K562 (cell line): ENCODE measurements around the gene WWOX. TPM values are rescaled to one million over a fixed set of nuclear protein-coding genes. Genes with fewer than 3 reads are reported as not detected.

ENCODE experiments used
- ATAC-seq: fragments of 200-7000 bp; cut with Tn5 transposase; 3 replicates; pipeline ENCODE4 v1.9.1; 2020; ENCODE audit warnings: moderate library complexity
- BruUV-seq: library from RNA; stranded (reverse); fragments of 400-500 nt; replicated peaks from 2 replicates; lab custom pipeline; 2021; lab: Mats Ljungman, UMichigan
- CTCF ChIA-PET: fragments of 300-600 bp; formaldehyde crosslinking; extraction: SDS; loops from one replicate; lab custom pipeline; 2021; ENCODE audit warnings: low intra/inter-chr PET ratio; lab: Yijun Ruan, JAX
- POLR2A ChIA-PET: fragments of 300-600, 350-650 bp; sonication (Branson Sonifier 250); formaldehyde crosslinking; extraction: SDS; loops from one replicate; lab custom pipeline; 2021; ENCODE audit warnings: antibody characterized with exemption, inconsistent platforms; lab: Yijun Ruan, JAX
- DNase-seq, 4 experiments: peaks; one replicate each; pipeline versions ENCODE4 v3.0.0 to v3.0.0-alpha.2; 2011 to 2018; ENCODE audit warnings: low spot score in 3 of 4, mixed read lengths in 3 of 4; ENCODE audit errors: extremely low read depth in 1 of 4
- FAIRE-seq: peaks from 2 replicates; lab custom pipeline; 2011; peaks lifted over from hg19 to GRCh38; lab: Jason Lieb, UNC
- H2AFZ ChIP-seq: 2 replicates; pipeline ENCODE4 v1.6.0; 2011; ENCODE audit warnings: low read depth, low read length, control low read depth, inconsistent platforms
- H3K27ac ChIP-seq: fragments of 200-600 bp; 3 replicates; pipeline ENCODE4 v1.8.0; 2011; ENCODE audit warnings: low read depth, mild to moderate bottlenecking, control low read depth, inconsistent platforms, low read length, moderate library complexity, mixed read lengths; ENCODE audit errors: extremely low read depth
- H3K27me3 ChIP-seq, 2 experiments: fragments of 300-600 bp in 1 of 2; 2 replicates in 1 of 2; 3 replicates in 1 of 2; pipeline versions ENCODE4 v1.6.0 to v1.8.0; 2011; ENCODE audit warnings: inconsistent platforms in 2 of 2, low read length in 2 of 2, mild to moderate bottlenecking in 1 of 2, mixed read lengths in 1 of 2, moderate library complexity in 1 of 2; ENCODE audit not compliant: control insufficient read depth in 2 of 2, insufficient read depth in 2 of 2
- H3K36me3 ChIP-seq: fragments of 300-600 bp; 3 replicates; pipeline ENCODE4 v1.8.0; 2011; ENCODE audit warnings: mild to moderate bottlenecking, low read length, inconsistent platforms; ENCODE audit not compliant: control insufficient read depth, insufficient read depth
- H3K4me1 ChIP-seq, 2 experiments: fragments of 200-600 bp in 1 of 2; replicated peaks in 1 of 2; 2 replicates in 1 of 2; 3 replicates in 1 of 2; pipeline versions ENCODE4 v1.5.1 to v1.8.0; 2011; ENCODE audit warnings: inconsistent platforms in 2 of 2, low read length in 2 of 2, mild to moderate bottlenecking in 1 of 2, mixed read lengths in 1 of 2, moderate library complexity in 1 of 2; ENCODE audit not compliant: control insufficient read depth in 2 of 2, insufficient read depth in 2 of 2
- H3K4me2 ChIP-seq: 2 replicates; pipeline ENCODE4 v1.6.1; 2011; ENCODE audit warnings: low read length, control low read depth, inconsistent platforms, mixed read lengths; ENCODE audit not compliant: insufficient read depth
- H3K4me3 ChIP-seq: fragments of 200-600 bp; sonication (generic), shearing (Covaris generic); 2 replicates; pipeline ENCODE4 v1.5.1; 2016; ENCODE audit warnings: control low read depth, inconsistent platforms
- H3K79me2 ChIP-seq: fragments of 200-600 bp; 3 replicates; pipeline ENCODE4 v1.8.0; 2011; ENCODE audit warnings: low read length, inconsistent platforms; ENCODE audit not compliant: control insufficient read depth, insufficient read depth
- H3K9ac ChIP-seq, 2 experiments: 2 replicates each; pipeline versions ENCODE4 v1.6.0 to v1.6.1; 2011; ENCODE audit warnings: low read depth in 2 of 2, low read length in 2 of 2, control low read depth in 1 of 2, inconsistent platforms in 1 of 2, mild to moderate bottlenecking in 1 of 2, mixed read lengths in 1 of 2; ENCODE audit not compliant: insufficient read depth in 1 of 2
- H3K9me1 ChIP-seq: one replicate; pipeline ENCODE4 v1.6.0; 2011; ENCODE audit warnings: inconsistent platforms, mild to moderate bottlenecking, low read length, moderate library complexity; ENCODE audit not compliant: control insufficient read depth, insufficient read depth
- H3K9me3 ChIP-seq: replicated peaks from 2 replicates; pipeline ENCODE4 v1.5.1; 2011; ENCODE audit warnings: low read depth, low read length, inconsistent platforms; ENCODE audit not compliant: control insufficient read depth, insufficient read depth
- H4K20me1 ChIP-seq: replicated peaks from 2 replicates; pipeline ENCODE4 v1.6.1; 2011; ENCODE audit warnings: low read length, inconsistent platforms, mixed read lengths; ENCODE audit not compliant: control insufficient read depth, insufficient read depth
- ASH1L ChIP-seq: fragments of 450-650 bp; IDR thresholded peaks from 2 replicates; pipeline ENCODE4 v1.6.1; 2018; ENCODE audit warnings: borderline replicate concordance, mild to moderate bottlenecking, low read depth; ENCODE audit not compliant: partially characterized antibody
- CBX5 ChIP-seq: IDR thresholded peaks from 2 replicates; pipeline ENCODE4 v1.6.1; 2014; ENCODE audit warnings: low read depth, borderline replicate concordance
- CREBBP ChIP-seq: IDR thresholded peaks from one replicate; pipeline ENCODE4 v1.6.1; 2012; ENCODE audit warnings: low read depth, mild to moderate bottlenecking, control low read depth, inconsistent platforms, low read length
- E2F3 ChIP-seq: fragments of 250-450 bp; sonication (Bioruptor Pico); IDR thresholded peaks from 2 replicates; pipeline ENCODE4 v1.4.0; 2020; ENCODE audit warnings: mild to moderate bottlenecking
- FOXK2 ChIP-seq, 2 experiments: fragments of 450-650 bp; IDR thresholded peaks in 1 of 2; conservative IDR thresholded peaks in 1 of 2; 2 replicates each; pipeline ENCODE4 v1.6.1; 2016; ENCODE audit warnings: low read depth in 2 of 2, mild to moderate bottlenecking in 1 of 2
- ILF3 ChIP-seq: fragments of 450-650 bp; IDR thresholded peaks from 2 replicates; pipeline ENCODE4 v1.6.1; 2018; ENCODE audit warnings: antibody characterized with exemption, mild to moderate bottlenecking, moderate library complexity, borderline replicate concordance
- JUN ChIP-seq, 2 experiments: sonication (generic) in 1 of 2; formaldehyde crosslinking in 1 of 2; IDR thresholded peaks; 2 replicates each; pipeline versions ENCODE4 v1.6.1 to v1.8.0; 2012 to 2022; ENCODE audit warnings: borderline replicate concordance in 2 of 2, mild to moderate bottlenecking in 2 of 2, improper control_type of control experiment in 1 of 2, low read depth in 1 of 2, low read length in 1 of 2, missing genetic modification reagents in 1 of 2
- MIER1 ChIP-seq: fragments of 450-650 bp; IDR thresholded peaks from 2 replicates; pipeline ENCODE4 v1.6.1; 2016; ENCODE audit warnings: antibody characterized with exemption, mild to moderate bottlenecking, low read depth
- NFXL1 ChIP-seq: fragments of 450-650 bp; formaldehyde crosslinking; IDR thresholded peaks from 2 replicates; pipeline ENCODE4 v1.4.0; 2021; ENCODE audit warnings: mild to moderate bottlenecking
- PRDM10 ChIP-seq: fragments of 450-650 bp; IDR thresholded peaks from 2 replicates; pipeline ENCODE4 v1.6.1; 2018; ENCODE audit not compliant: partially characterized antibody
- PRPF4 ChIP-seq: fragments of 200-400 bp; formaldehyde crosslinking; IDR thresholded peaks from one replicate; pipeline ENCODE4 v1.6.1; 2017; ENCODE audit warnings: low read length, low read depth, mild to moderate bottlenecking; ENCODE audit not compliant: insufficient read depth, poor library complexity, severe bottlenecking
- RFX5 ChIP-seq: IDR thresholded peaks from 2 replicates; pipeline ENCODE4 v1.6.1; 2011; ENCODE audit warnings: low read depth, mild to moderate bottlenecking, improper control_type of control experiment, low read length
- TAF7 ChIP-seq: fragments of 450-650 bp; IDR thresholded peaks from 2 replicates; pipeline ENCODE4 v1.6.1; 2016; ENCODE audit warnings: missing genetic modification characterization, missing compliant biosample characterization
- TAL1 ChIP-seq: fragments of 450-650 bp; IDR thresholded peaks from 2 replicates; pipeline ENCODE4 v1.6.1; 2016; ENCODE audit warnings: mild to moderate bottlenecking
- ZNF263 ChIP-seq: sonication (generic); formaldehyde crosslinking; IDR thresholded peaks from 2 replicates; pipeline ENCODE4 v1.8.0; 2022; ENCODE audit warnings: mild to moderate bottlenecking, missing genetic modification reagents, borderline replicate concordance
- ZNF699 ChIP-seq: fragments of 250-450 bp; sonication (Bioruptor Pico); IDR thresholded peaks from 2 replicates; pipeline ENCODE4 v1.8.0; 2021; ENCODE audit warnings: mild to moderate bottlenecking, moderate library complexity; ENCODE audit not compliant: insufficient replicate concordance
- ZNF707 ChIP-seq: fragments of 250-450 bp; sonication (Bioruptor Pico); conservative IDR thresholded peaks from 2 replicates; pipeline ENCODE4 v1.8.0; 2022; ENCODE audit warnings: inconsistent platforms, mild to moderate bottlenecking, moderate library complexity
- ZNF717 ChIP-seq: fragments of 250-450 bp; sonication (Bioruptor Pico); IDR thresholded peaks from 2 replicates; pipeline ENCODE4 v1.5.0; 2021
- WGBS: fragments of 100-300 bp; shearing (Covaris generic); methylation state at CpG from one replicate; pipeline ENCODE4 v1.1.6; 2016; ENCODE audit warnings: low coverage, mixed read lengths; ENCODE audit not compliant: insufficient coverage; ENCODE audit errors: missing lambda C conversion rate; 5-methylcytosine and 5-hydroxymethylcytosine counted together
- in situ Hi-C: fragments of 300-500 bp; cut with MboI; formaldehyde crosslinking; loops from 4 replicates; pipeline ENCODE4 v1.15.0; 2018; ENCODE audit warnings: inconsistent platforms, mixed read lengths
- intact Hi-C: fragments of 100-400 bp; cut with micrococcal nuclease; formaldehyde crosslinking; loops from 2 replicates; pipeline ENCODE4 v1.14.2; 2022
- polyA plus RNA-seq, 8 experiments: library from polyadenylated mRNA; depleted of rRNA in 4 of 8; stranded (reverse) in 5 of 8; unstranded in 3 of 8; fragments of >200 nt; fragmentation: Nextera tagmentation in 2 of 8; fragmentation: Illumina TruSeq in 1 of 8; extraction: Ambion mirVana in 2 of 8; extraction: Trizol in 1 of 8; gene quantifications; 2 replicates each; pipeline versions ENCODE4 v1.2.1 to v1.2.3, GENCODE V29; 2011 to 2014; ENCODE audit warnings: inconsistent platforms in 1 of 8, missing spikeins in 1 of 8
- total RNA-seq, 7 experiments: library from RNA; depleted of rRNA in 6 of 7; stranded (reverse); fragments of >200 nt in 6 of 7; fragmentation: Illumina TruSeq in 2 of 7; extraction: Trizol in 2 of 7; gene quantifications; 2 replicates each; pipeline versions ENCODE4 v1.2.1 to v1.2.3, GENCODE V29; 2011 to 2021; ENCODE audit warnings: low replicate concordance in 1 of 7

The WWOX gene
- total and polyA plus RNA-seq, 9 of the 15 experiments (the other 6 are each of a cell fraction or from before 2014, with no cell fraction given): 1.6 to 22.7 (median 8.1) TPM

- no peak for TF ChIP-seq PRDM10
- no peak for TF ChIP-seq ZNF717 (CRISPR knock-in tag)
- TF ChIP-seq ZNF707 (CRISPR knock-in tag): no peak
- no peak for TF ChIP-seq PRPF4
These were observed 638.2 kb downstream of the WWOX start (continued) for GRCh38 chr16:78737630-78738029.

- no peak overlapping the region for H3K9ac ChIP-seq
- CTCF ChIA-PET: no interaction called here
- POLR2A ChIA-PET: interaction anchor here (0.6 kb wide), 1 partner anchor 10 kb away, joined by 3 read pairs; no protein-coding TSS in a partner anchor
- peaks cover 0 to 2% of the 10 kb centered on the region in 2 experiments; a peak in 2 of 5 replicates for H3K4me1 ChIP-seq
- H3K9me1 ChIP-seq: no peaks in the 10 kb centered on the region
- no peak for DNase-seq
- H3K79me2 ChIP-seq: no peaks in the 10 kb centered on the region
- no peaks in the 10 kb centered on the region for H4K20me1 ChIP-seq
- in situ Hi-C loops: no loop called here
- H3K9me3 ChIP-seq: no peaks in the 10 kb centered on the region
- H3K4me2 ChIP-seq: no peak overlapping the region
- no peak for FAIRE-seq
- no peak for ATAC-seq
- peaks cover 5 to 32% of the 10 kb centered on the region in 2 experiments; a peak in 2 of 5 replicates for H3K27me3 ChIP-seq
- no peaks in the 10 kb centered on the region for H3K36me3 ChIP-seq
- BruUV-seq: no TSS peak
- WGBS: 0% methylated on average over 5 of the region's 5 CpGs
- no peak overlapping the region for H3K27ac ChIP-seq
- intact Hi-C loops: no loop called here
- no peak overlapping the region for H2AFZ ChIP-seq
- no peak overlapping the region for H3K4me3 ChIP-seq
- TF ChIP-seq NFXL1: no peak
- no peak for TF ChIP-seq ASH1L
- TF ChIP-seq MIER1: no peak
- no peak for TF ChIP-seq E2F3
- no peak for TF ChIP-seq FOXK2 (conservative IDR thresholded peaks at IDR 0.05 in 1 of 2, IDR thresholded peaks at IDR 0.05 in 1 of 2; ENCODE audit: low read depth in 2 of 2)
- no peak for TF ChIP-seq TAL1
- TF ChIP-seq ZNF263: no peak
- no peak for TF ChIP-seq ILF3
- no peak for TF ChIP-seq CBX5
- no peak for TF ChIP-seq JUN (IDR thresholded peaks at IDR 0.05; ENCODE audit: borderline replicate concordance, low read depth, low read length)
- TF ChIP-seq JUN (CRISPR knock-in tag; IDR thresholded peaks at IDR 0.05; ENCODE audit: borderline replicate concordance): no peak
- TF ChIP-seq ZNF699 (CRISPR knock-in tag): no peak
- no peak for TF ChIP-seq CREBBP
- no peak for TF ChIP-seq RFX5
- TF ChIP-seq TAF7 (tag): no peak
These were observed 639.1 kb downstream of the WWOX start for GRCh38 chr16:78738557-78738956.
